ENCODE results near the gene KIF26B. TPM values are rescaled to one million over a fixed set of nuclear protein-coding genes. Genes with fewer than 3 reads are reported as not detected.

Gene KIF26B
- total RNA-seq, 1 experiment from 2014 or later: 0.04 TPM

- no peaks in the 10 kb centered on the region for H4K20me1 ChIP-seq (ENCODE audit: low read length)
- no peak overlapping the region for H3K4me3 ChIP-seq (ENCODE audit: low read length)
- CTCF ChIA-PET: no interaction called here
- TF ChIP-seq CTCF (conservative IDR thresholded peaks at IDR 0.05; ENCODE audit: low read depth, low read length) (no peak), EZH2phosphoT487 (IDR thresholded peaks at IDR 0.05; ENCODE audit: borderline replicate concordance, low read length) (no peak)
- no peak for DNase-seq
- no peaks in the 10 kb centered on the region for H3K36me3 ChIP-seq (ENCODE audit: low read depth, low read length)
- intact Hi-C loops (cut with micrococcal nuclease): no loop called here
- BruUV-seq (replicated peaks): no TSS peak
- H3K9me2 ChIP-seq (replicated peaks; ENCODE audit: low read length): no peaks in the 10 kb centered on the region
- no peak overlapping the region for H3K4me2 ChIP-seq (ENCODE audit: low read length)
- no peak overlapping the region for H3K9ac ChIP-seq (ENCODE audit: low read length)
- H3K4me1 ChIP-seq (ENCODE audit: insufficient read depth, low read length): no peaks in the 10 kb centered on the region
- no peaks in the 10 kb centered on the region for H3K27me3 ChIP-seq (ENCODE audit: low read length)
- no peak overlapping the region for H2AFZ ChIP-seq (ENCODE audit: low read length)
- no peak for ATAC-seq
- H3F3A ChIP-seq (ENCODE audit: low read length, unreplicated experiment): no peaks in the 10 kb centered on the region
- POLR2A ChIA-PET (ENCODE audit: unreplicated experiment): no interaction called here
- no peaks in the 10 kb centered on the region for H3K9me3 ChIP-seq (ENCODE audit: low read length)
- no peaks in the 10 kb centered on the region for H3K79me2 ChIP-seq (ENCODE audit: low read length)
- H3K27ac ChIP-seq (ENCODE audit: low read length): no peak overlapping the region
These were observed 588.1 kb downstream of the KIF26B start for GRCh38 chr1:245742896-245743295.

GRCh38 chr1:245748240-245748639 lies 593.5 kb downstream of the KIF26B start:
- no peak overlapping the region for H3K4me2 ChIP-seq (ENCODE audit: low read length)
- ChIA-PET CTCF (no interaction called here), POLR2A (ENCODE audit: unreplicated experiment) (no interaction called here)
- no peaks in the 10 kb centered on the region for H3K79me2 ChIP-seq (ENCODE audit: low read length)
- no peak overlapping the region for H3K4me3 ChIP-seq (ENCODE audit: low read length)
- no peak for TF ChIP-seq CTCF (conservative IDR thresholded peaks at IDR 0.05; ENCODE audit: low read depth, low read length)
- no peak for TF ChIP-seq EZH2 (IDR thresholded peaks at IDR 0.05; ENCODE audit: low read length, unreplicated experiment)
- intact Hi-C loops (cut with micrococcal nuclease): no loop called here
- no peak overlapping the region for H3K9ac ChIP-seq (ENCODE audit: low read length)
- H3K27me3 ChIP-seq (ENCODE audit: low read length): no peaks in the 10 kb centered on the region
- H3F3A ChIP-seq (ENCODE audit: low read length, unreplicated experiment): no peaks in the 10 kb centered on the region
- no peak overlapping the region for H2AFZ ChIP-seq (ENCODE audit: low read length)
- H3K9me3 ChIP-seq (ENCODE audit: low read length): no peaks in the 10 kb centered on the region
- no TSS peak for BruUV-seq (replicated peaks)
- no peak for ATAC-seq
- DNase-seq: no peak
- H3K4me1 ChIP-seq (ENCODE audit: insufficient read depth, low read length): no peaks in the 10 kb centered on the region
- no peaks in the 10 kb centered on the region for H3K36me3 ChIP-seq (ENCODE audit: low read depth, low read length)
- no peaks in the 10 kb centered on the region for H4K20me1 ChIP-seq (ENCODE audit: low read length)
- no peaks in the 10 kb centered on the region for H3K9me2 ChIP-seq (replicated peaks; ENCODE audit: low read length)
- H3K27ac ChIP-seq (ENCODE audit: low read length): no peak overlapping the region

- Histone ChIP-seq H3F3A (ENCODE audit: low read length, unreplicated experiment) (no peaks in the 10 kb centered on the region), H3K4me3 (ENCODE audit: low read length) (no peak overlapping the region), H3K4me1 (ENCODE audit: insufficient read depth, low read length) (no peaks in the 10 kb centered on the region), H3K9me3 (ENCODE audit: low read length) (no peaks in the 10 kb centered on the region), H3K9ac (ENCODE audit: low read length) (no peak overlapping the region), H3K27ac (ENCODE audit: low read length) (no peak overlapping the region), H3K9me2 (replicated peaks; ENCODE audit: low read length) (no peaks in the 10 kb centered on the region), H3K4me2 (ENCODE audit: low read length) (no peak overlapping the region), H3K36me3 (ENCODE audit: low read depth, low read length) (no peaks in the 10 kb centered on the region), H3K27me3 (ENCODE audit: low read length) (no peaks in the 10 kb centered on the region), H4K20me1 (ENCODE audit: low read length) (no peaks in the 10 kb centered on the region), H3K79me2 (ENCODE audit: low read length) (no peaks in the 10 kb centered on the region), H2AFZ (ENCODE audit: low read length) (no peak overlapping the region)
- TF ChIP-seq EZH2phosphoT487 (IDR thresholded peaks at IDR 0.05; ENCODE audit: borderline replicate concordance, low read length): no peak
- ChIA-PET POLR2A (ENCODE audit: unreplicated experiment) (no interaction called here), CTCF (no interaction called here)
- intact Hi-C loops (cut with micrococcal nuclease): no loop called here
- DNase-seq (no peak), ATAC-seq (no peak)
- BruUV-seq (replicated peaks): no TSS peak
These were observed 593.9 kb downstream of the KIF26B start for GRCh38 chr1:245748646-245749045.
